Keratinocyte (primary cell): Measurements from ENCODE around the gene LRRC4. TPM values are rescaled to one million over a fixed set of nuclear protein-coding genes. Genes with fewer than 3 reads are reported as not detected.

Experiments used
- DNase-seq: peaks from one replicate; pipeline ENCODE4 v3.0.0-alpha.2; 2011; ENCODE audit warnings: low read depth, missing footprints, low spot score
- FAIRE-seq: peaks from 2 replicates; lab custom pipeline; 2011; peaks lifted over from hg19 to GRCh38; lab: Jason Lieb, UNC
- H2AFZ ChIP-seq: 2 replicates; pipeline ENCODE4 v1.6.0; 2012; ENCODE audit warnings: low read length, control low read depth, inconsistent platforms; ENCODE audit not compliant: control insufficient read depth
- H3K27ac ChIP-seq: 2 replicates; pipeline ENCODE4 v1.5.1; 2011; ENCODE audit warnings: low read length; ENCODE audit not compliant: control insufficient read depth, insufficient read depth
- H3K27me3 ChIP-seq: 3 replicates; pipeline ENCODE4 v1.6.0; 2011; ENCODE audit warnings: low read length; ENCODE audit not compliant: control insufficient read depth, insufficient read depth; ENCODE audit errors: extremely low read depth
- H3K36me3 ChIP-seq, 2 experiments: 2 replicates in 1 of 2; 3 replicates in 1 of 2; pipeline ENCODE4 v1.5.1; 2011; ENCODE audit warnings: low read length in 2 of 2, mild to moderate bottlenecking in 1 of 2; ENCODE audit not compliant: control insufficient read depth in 2 of 2, insufficient read depth in 2 of 2; ENCODE audit errors: extremely low read depth in 1 of 2
- H3K4me1 ChIP-seq: 3 replicates; pipeline ENCODE4 v1.5.1; 2011; ENCODE audit warnings: low read length; ENCODE audit not compliant: control insufficient read depth, insufficient read depth; ENCODE audit errors: extremely low read depth
- H3K4me2 ChIP-seq: 3 replicates; pipeline ENCODE4 v1.6.0; 2011; ENCODE audit warnings: low read depth, low read length; ENCODE audit not compliant: control insufficient read depth, insufficient read depth; ENCODE audit errors: extremely low read depth
- H3K4me3 ChIP-seq, 3 experiments: fragments of 200-600 bp in 1 of 3; sonication (generic) in 1 of 3; 2 replicates in 2 of 3; 3 replicates in 1 of 3; pipeline ENCODE4 v1.5.1; 2011 to 2016; ENCODE audit warnings: low read length in 3 of 3, mild to moderate bottlenecking in 3 of 3, control low read depth in 2 of 3, inconsistent platforms in 1 of 3, low read depth in 1 of 3, mixed read lengths in 1 of 3, mixed run types in 1 of 3, moderate library complexity in 1 of 3; ENCODE audit not compliant: control insufficient read depth in 2 of 3, insufficient read depth in 2 of 3; ENCODE audit errors: extremely low read depth in 1 of 3
- H3K79me2 ChIP-seq: 2 replicates; pipeline ENCODE4 v1.6.0; 2012; ENCODE audit warnings: low read length; ENCODE audit not compliant: control insufficient read depth, insufficient read depth
- H3K9ac ChIP-seq: 3 replicates; pipeline ENCODE4 v1.6.0; 2011; ENCODE audit warnings: low read length; ENCODE audit not compliant: control insufficient read depth, insufficient read depth; ENCODE audit errors: extremely low read depth
- H3K9me1 ChIP-seq: 3 replicates; pipeline ENCODE4 v1.6.0; 2011; ENCODE audit warnings: low read length; ENCODE audit not compliant: control insufficient read depth, insufficient read depth; ENCODE audit errors: extremely low read depth
- H3K9me3 ChIP-seq: 2 replicates; pipeline ENCODE4 v1.5.1; 2012; ENCODE audit warnings: low read depth, low read length; ENCODE audit not compliant: control insufficient read depth
- H4K20me1 ChIP-seq: 3 replicates; pipeline ENCODE4 v1.6.0; 2011; ENCODE audit warnings: low read length; ENCODE audit not compliant: control insufficient read depth, insufficient read depth; ENCODE audit errors: extremely low read depth
- CTCF ChIP-seq, 3 experiments: IDR thresholded peaks in 1 of 3; conservative IDR thresholded peaks in 1 of 3; optimal IDR thresholded peaks in 1 of 3; 2 replicates in 2 of 3; 3 replicates in 1 of 3; pipeline versions ENCODE3 to v1.5.1; 2011; ENCODE audit warnings: low read length in 3 of 3, mild to moderate bottlenecking in 3 of 3, moderate library complexity in 2 of 3, control low read depth in 1 of 3, inconsistent platforms in 1 of 3; ENCODE audit not compliant: insufficient read depth in 2 of 3; ENCODE audit errors: extremely low read depth in 1 of 3
- EZH2 ChIP-seq: IDR thresholded peaks from one replicate; pipeline ENCODE4 v1.6.1; 2012; ENCODE audit warnings: inconsistent platforms, mild to moderate bottlenecking, low read length, moderate library complexity
- dilution Hi-C: fragments of 300-500 bp; cut with MboI; formaldehyde crosslinking; loops from one replicate; pipeline ENCODE4 v1.7.0; 2020; ENCODE audit warnings: low sequenced_read_pairs; ENCODE audit not compliant: extremely low pct_ligation_motif_present
- polyA plus RNA-seq, 5 experiments: library from polyadenylated mRNA; depleted of rRNA in 3 of 5; stranded (reverse) in 3 of 5; stranded (forward) in 1 of 5; unstranded in 1 of 5; fragments of >200 nt; gene quantifications; 1 replicate in 1 of 5; 2 replicates in 3 of 5; 3 replicates in 1 of 5; pipeline versions ENCODE4 v1.2.1 to v1.2.3, GENCODE V29; 2011 to 2012; ENCODE audit warnings: missing spikeins in 2 of 5, low read depth in 1 of 5, low replicate concordance in 1 of 5

Gene LRRC4
- polyA plus RNA-seq, 1 donor (not counting 4 experiments of a cell fraction or from before 2014, with no cell fraction given) = 0.07 TPM

DNA sequence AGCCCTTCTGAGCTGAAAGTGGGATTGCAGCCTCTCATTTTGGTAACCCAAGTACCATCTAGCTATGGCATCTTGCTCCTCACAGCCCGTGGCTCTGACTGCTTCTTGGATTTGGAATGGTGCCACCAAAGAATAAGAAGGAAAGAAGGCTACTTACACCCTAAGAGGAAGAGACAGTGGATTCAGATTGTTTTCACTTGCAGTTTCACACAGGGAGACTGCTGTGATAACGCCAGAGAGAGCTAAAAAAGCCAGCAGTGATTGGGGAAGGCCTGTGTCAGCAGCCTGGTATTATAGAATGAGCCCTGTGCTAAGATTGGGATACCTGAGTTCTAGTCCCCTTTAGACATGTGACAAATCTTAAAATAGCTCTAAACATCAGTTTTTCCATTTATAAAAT is 3.6 kb upstream of the LRRC4 start:
- Histone ChIP-seq H3K4me3 (no peak overlapping the region), H4K20me1 (peaks cover 10% of the 10 kb centered on the region), H2AFZ (no peak overlapping the region), H3K27me3 (no peaks in the 10 kb centered on the region), H3K9ac (no peak overlapping the region), H3K9me3 (no peaks in the 10 kb centered on the region), H3K36me3 (peaks cover 0 to under 1% of the 10 kb centered on the region in 2 experiments), H3K9me1 (no peaks in the 10 kb centered on the region), H3K27ac (no peak overlapping the region), H3K4me1 (peaks cover 4% of the 10 kb centered on the region), H3K79me2 (peaks cover 3% of the 10 kb centered on the region), H3K4me2 (no peak overlapping the region)
- FAIRE-seq = no peak
- no peak for DNase-seq
- TF ChIP-seq CTCF (optimal IDR thresholded peaks at IDR 0.05 in 1 of 3, IDR thresholded peaks at IDR 0.05 in 1 of 3, conservative IDR thresholded peaks at IDR 0.05 in 1 of 3; ENCODE audit: extremely low read depth in 1 of 3, insufficient read depth in 2 of 3, low read length in 3 of 3) (no peak), EZH2 (no peak)
- dilution Hi-C loops = no loop called here

DNA sequence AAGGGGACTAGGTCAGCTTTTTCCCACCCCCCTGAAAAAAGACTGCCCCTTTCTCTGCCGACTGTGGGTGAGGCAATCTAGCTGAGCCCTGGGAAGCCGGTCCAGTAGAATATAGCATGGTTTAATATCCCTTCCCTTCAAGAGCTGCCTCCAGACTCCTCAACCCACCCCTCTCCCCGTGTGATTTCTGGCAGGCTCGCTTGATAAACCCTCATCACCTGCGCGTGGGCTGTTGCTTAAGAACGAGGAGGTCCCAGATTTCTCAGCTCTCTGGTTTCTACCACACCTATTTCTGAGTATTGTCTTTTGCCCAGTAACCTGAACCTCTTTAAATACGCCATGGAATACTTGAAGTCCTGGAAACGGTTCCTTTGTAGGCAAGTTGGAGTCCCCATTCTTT is 2.0 kb upstream of the LRRC4 start:
- no peak overlapping the region for H3K27ac ChIP-seq
- H3K9ac ChIP-seq = no peak overlapping the region
- DNase-seq (no peak), FAIRE-seq (no peak)
- H4K20me1 ChIP-seq = peaks cover 12% of the 10 kb centered on the region
- H3K36me3 ChIP-seq = peaks cover 3 to 8% of the 10 kb centered on the region in 2 experiments
- dilution Hi-C loops = no loop called here
- H2AFZ ChIP-seq = no peak overlapping the region
- no peak overlapping the region for H3K4me2 ChIP-seq
- no peaks in the 10 kb centered on the region for H3K9me1 ChIP-seq
- TF ChIP-seq CTCF (optimal IDR thresholded peaks at IDR 0.05 in 1 of 3, IDR thresholded peaks at IDR 0.05 in 1 of 3, conservative IDR thresholded peaks at IDR 0.05 in 1 of 3; ENCODE audit: extremely low read depth in 1 of 3, insufficient read depth in 2 of 3, low read length in 3 of 3) = no peak
- TF ChIP-seq EZH2 = no peak
- no peaks in the 10 kb centered on the region for H3K27me3 ChIP-seq
- H3K4me3 ChIP-seq = no peak overlapping the region
- H3K79me2 ChIP-seq = peaks cover 5% of the 10 kb centered on the region
- H3K9me3 ChIP-seq = no peaks in the 10 kb centered on the region
- H3K4me1 ChIP-seq = peaks cover 4% of the 10 kb centered on the region
